H9 (cell line): ENCODE results near the gene TBRG1. TPM values are rescaled to one million over a fixed set of nuclear protein-coding genes. Genes with fewer than 3 reads are reported as not detected.

ENCODE experiments used
- DNase-seq: peaks from one replicate; pipeline ENCODE4 v3.0.0-alpha.2; 2017
- H2AFZ ChIP-seq: one replicate; pipeline ENCODE4 v1.6.1; 2013; ENCODE audit warnings: mild to moderate bottlenecking, low read length, control low read depth, moderate library complexity
- H2AK5ac ChIP-seq: 2 replicates; pipeline ENCODE4 v1.6.1; 2013; ENCODE audit warnings: low read length, control low read depth, mixed read lengths; ENCODE audit not compliant: insufficient read length
- H2BK120ac ChIP-seq: one replicate; pipeline ENCODE4 v1.6.1; 2013; ENCODE audit warnings: low read depth, mild to moderate bottlenecking, low read length, control low read depth, inconsistent platforms; ENCODE audit not compliant: poor library complexity, severe bottlenecking
- H2BK12ac ChIP-seq: 2 replicates; pipeline ENCODE4 v1.6.1; 2013; ENCODE audit warnings: low read length, control low read depth, mixed read lengths, low read depth; ENCODE audit not compliant: insufficient read length
- H2BK15ac ChIP-seq: 2 replicates; pipeline ENCODE4 v1.6.1; 2013; ENCODE audit warnings: low read depth, low read length, control low read depth
- H2BK20ac ChIP-seq: one replicate; pipeline ENCODE4 v1.6.1; 2013; ENCODE audit warnings: low read depth, mild to moderate bottlenecking, low read length, control low read depth, inconsistent platforms; ENCODE audit not compliant: poor library complexity, severe bottlenecking
- H2BK5ac ChIP-seq: 2 replicates; pipeline ENCODE4 v1.6.1; 2013; ENCODE audit warnings: low read length, control low read depth, mixed read lengths; ENCODE audit not compliant: insufficient read length
- H3K14ac ChIP-seq: 2 replicates; pipeline ENCODE4 v1.6.1; 2013; ENCODE audit warnings: low read length, control low read depth; ENCODE audit not compliant: insufficient read depth
- H3K18ac ChIP-seq: 2 replicates; pipeline ENCODE4 v1.6.1; 2013; ENCODE audit warnings: low read depth, mild to moderate bottlenecking, mixed read lengths, low read length, control low read depth; ENCODE audit not compliant: insufficient read length
- H3K23ac ChIP-seq: 2 replicates; pipeline ENCODE4 v1.6.1; 2013; ENCODE audit warnings: low read length, control low read depth, mixed read lengths, low read depth; ENCODE audit not compliant: insufficient read length
- H3K23me2 ChIP-seq: 2 replicates; pipeline ENCODE4 v1.6.1; 2013; ENCODE audit warnings: low read depth, mild to moderate bottlenecking, mixed read lengths, low read length, control low read depth; ENCODE audit not compliant: insufficient read length, poor library complexity, severe bottlenecking
- H3K27ac ChIP-seq: 2 replicates; pipeline ENCODE4 v1.5.1; 2013; ENCODE audit warnings: low read length, control low read depth, mixed read lengths, low read depth; ENCODE audit not compliant: insufficient read length
- H3K27me3 ChIP-seq: 2 replicates; pipeline ENCODE4 v1.6.1; 2013; ENCODE audit warnings: low read length, control low read depth, inconsistent platforms; ENCODE audit not compliant: insufficient read depth
- H3K4ac ChIP-seq: 2 replicates; pipeline ENCODE4 v1.6.1; 2013; ENCODE audit warnings: low read depth, mild to moderate bottlenecking, control low read depth, inconsistent platforms, low read length, moderate library complexity
- H3K4me1 ChIP-seq: 2 replicates; pipeline ENCODE4 v1.6.1; 2013; ENCODE audit warnings: low read length, control low read depth, inconsistent platforms; ENCODE audit not compliant: insufficient read depth
- H3K4me2 ChIP-seq: 2 replicates; pipeline ENCODE4 v1.6.1; 2013; ENCODE audit warnings: low read length, control low read depth, mixed read lengths; ENCODE audit not compliant: insufficient read length, insufficient read depth
- H3K56ac ChIP-seq: 2 replicates; pipeline ENCODE4 v1.6.1; 2013; ENCODE audit warnings: low read depth, mild to moderate bottlenecking, mixed read lengths, low read length, control low read depth; ENCODE audit not compliant: insufficient read length
- H3K79me1 ChIP-seq: 2 replicates; pipeline ENCODE4 v1.6.1; 2013; ENCODE audit warnings: low read depth, mild to moderate bottlenecking, moderate library complexity, low read length, control low read depth, inconsistent platforms; ENCODE audit not compliant: insufficient read depth, poor library complexity, severe bottlenecking
- H3K79me2 ChIP-seq: 2 replicates; pipeline ENCODE4 v1.6.1; 2013; ENCODE audit warnings: low read length, control low read depth, inconsistent platforms; ENCODE audit not compliant: insufficient read depth
- H3K9ac ChIP-seq: 2 replicates; pipeline ENCODE4 v1.6.1; 2013; ENCODE audit warnings: low read length, control low read depth, mixed read lengths; ENCODE audit not compliant: insufficient read length; ENCODE audit errors: extremely low read depth
- H3K9me3 ChIP-seq: one replicate; pipeline ENCODE4 v1.6.1; 2013; ENCODE audit warnings: low read depth, low read length, inconsistent platforms; ENCODE audit not compliant: control insufficient read depth
- H3T11ph ChIP-seq: one replicate; pipeline ENCODE4 v1.6.1; 2013; ENCODE audit warnings: mild to moderate bottlenecking, low read length, control low read depth, inconsistent platforms
- H4K20me1 ChIP-seq: one replicate; pipeline ENCODE4 v1.6.1; 2013; ENCODE audit not compliant: control insufficient read depth, insufficient read length, insufficient read depth
- H4K5ac ChIP-seq: 2 replicates; pipeline ENCODE4 v1.6.1; 2013; ENCODE audit warnings: low read depth, mild to moderate bottlenecking, mixed read lengths, low read length, control low read depth; ENCODE audit not compliant: insufficient read length
- H4K8ac ChIP-seq: replicated peaks from 2 replicates; pipeline ENCODE4 v1.6.1; 2013; ENCODE audit warnings: low read length, control low read depth, mixed read lengths, low read depth; ENCODE audit not compliant: insufficient read length
- H4K91ac ChIP-seq: 2 replicates; pipeline ENCODE4 v1.6.1; 2013; ENCODE audit warnings: low read depth, mild to moderate bottlenecking, moderate library complexity, mixed read lengths, low read length, control low read depth; ENCODE audit not compliant: insufficient read length
- H3K27ac Mint-ChIP-seq, 3 experiments: 2 replicates in 2 of 3; 3 replicates in 1 of 3; pipeline ENCODE4 v1.8.0; 2020 to 2021; ENCODE audit warnings: mixed read lengths in 3 of 3, mild to moderate bottlenecking in 1 of 3, moderate library complexity in 1 of 3
- H3K27me3 Mint-ChIP-seq: 2 replicates; pipeline ENCODE4 v1.8.0; 2021; ENCODE audit warnings: low read depth, mild to moderate bottlenecking, moderate library complexity, mixed read lengths
- H3K36me3 Mint-ChIP-seq, 3 experiments: 2 replicates in 2 of 3; 3 replicates in 1 of 3; pipeline ENCODE4 v1.8.0; 2020 to 2021; ENCODE audit warnings: low read depth in 3 of 3, mixed read lengths in 3 of 3; ENCODE audit not compliant: insufficient read depth in 1 of 3
- H3K4me1 Mint-ChIP-seq, 2 experiments: 2 replicates each; pipeline ENCODE4 v1.8.0; 2020; ENCODE audit warnings: mixed read lengths in 2 of 2
- H3K4me3 Mint-ChIP-seq, 2 experiments: 2 replicates in 1 of 2; 3 replicates in 1 of 2; pipeline ENCODE4 v1.8.0; 2020 to 2021; ENCODE audit warnings: mild to moderate bottlenecking in 2 of 2, mixed read lengths in 2 of 2, moderate library complexity in 1 of 2
- H3K9me3 Mint-ChIP-seq, 2 experiments: 2 replicates in 1 of 2; 3 replicates in 1 of 2; pipeline ENCODE4 v1.8.0; 2020; ENCODE audit warnings: mild to moderate bottlenecking in 2 of 2, mixed read lengths in 2 of 2, moderate library complexity in 1 of 2
- CTCF ChIP-seq: fragments of 200-600 bp; sonication (generic); conservative IDR thresholded peaks from 3 replicates; pipeline ENCODE4 v1.8.0; 2021; ENCODE audit warnings: antibody characterized with exemption, mild to moderate bottlenecking
- WGBS: extraction: QIAGEN DNeasy Blood & Tissue Kit; methylation state at CpG from one replicate; pipeline ENCODE4 v1.1.7; 2013; ENCODE audit warnings: missing lambda C conversion rate, low lambda C conversion rate, mixed read lengths; ENCODE audit not compliant: insufficient read length; ENCODE audit errors: extremely low coverage; 5-methylcytosine and 5-hydroxymethylcytosine counted together
- total RNA-seq: library from RNA; stranded (reverse); gene quantifications from 2 replicates; pipeline ENCODE4 v1.2.1, GENCODE V29; 2021

The TBRG1 gene
- total RNA-seq, 1 experiment from 2014 or later, result 23.9 TPM

GRCh38 chr11:124583781-124584180 lies 38.9 kb upstream of the TBRG1 start:
- no peak overlapping the region for H2BK12ac ChIP-seq
- no CpG with 5 or more reads among the region's 8 CpGs for WGBS
- no peak overlapping the region for H4K5ac ChIP-seq
- no peak overlapping the region for H2AFZ ChIP-seq
- no peak overlapping the region for H3K56ac ChIP-seq
- H3K9me3 Mint-ChIP-seq, result no peaks in the 10 kb centered on the region
- H3K4me2 ChIP-seq, result no peak overlapping the region
- no peak overlapping the region for H2BK15ac ChIP-seq
- no peak overlapping the region for H4K8ac ChIP-seq
- no peak overlapping the region for H3K18ac ChIP-seq
- no peak overlapping the region for H3K4me3 Mint-ChIP-seq
- H2BK120ac ChIP-seq, result no peak overlapping the region
- peak overlapping the region; percentile 45 for H2BK20ac ChIP-seq
- H3K4me1 Mint-ChIP-seq, result 0 out of 4 replicates have a peak, but pooled peaks cover 0 to 3% of the 10 kb centered on the region in 2 experiments
- H3K9me3 ChIP-seq, result no peaks in the 10 kb centered on the region
- H3K27ac ChIP-seq, result no peak overlapping the region
- H3K23me2 ChIP-seq, result no peaks in the 10 kb centered on the region
- H2BK5ac ChIP-seq, result no peak overlapping the region
- no peak overlapping the region for H4K91ac ChIP-seq
- H3K14ac ChIP-seq, result no peak overlapping the region
- H3K79me1 ChIP-seq, result no peaks in the 10 kb centered on the region
- H3K4me1 ChIP-seq, result no peaks in the 10 kb centered on the region
- no peak overlapping the region for H3T11ph ChIP-seq
- no peak for TF ChIP-seq CTCF
- no peak overlapping the region for H3K23ac ChIP-seq
- H3K27me3 ChIP-seq, result no peaks in the 10 kb centered on the region
- H3K27ac Mint-ChIP-seq, result no peak overlapping the region
- H3K9ac ChIP-seq, result no peak overlapping the region
- no peaks in the 10 kb centered on the region for H3K79me2 ChIP-seq
- no peaks in the 10 kb centered on the region for H3K36me3 Mint-ChIP-seq
- H2AK5ac ChIP-seq, result no peak overlapping the region
- no peaks in the 10 kb centered on the region for H3K27me3 Mint-ChIP-seq
- DNase-seq, result no peak
- H4K20me1 ChIP-seq, result no peaks in the 10 kb centered on the region
- no peak overlapping the region for H3K4ac ChIP-seq
